Esophagus muscularis mucosa (tissue), 4 donors: ENCODE results near the gene CLRN2. TPM values are rescaled to one million over a fixed set of nuclear protein-coding genes. Genes with fewer than 3 reads are reported as not detected.

Experiments used
- DNase-seq: peaks from one replicate; pipeline ENCODE4 v3.0.0-alpha.2; 2017; ENCODE audit errors: extremely low spot score
- H3K27ac ChIP-seq, 4 donors: fragments of 200-600 bp; sonication (generic); replicated peaks in 1 of 4; 1 replicate in 3 of 4; 2 replicates in 1 of 4; pipeline ENCODE4 v1.5.1; 2016 to 2019; ENCODE audit warnings: mild to moderate bottlenecking in 1 of 4
- H3K27me3 ChIP-seq, 4 donors: fragments of 200-600 bp; sonication (generic); one replicate each; pipeline versions ENCODE4 v1.5.1 to v1.6.0; 2016 to 2019
- H3K36me3 ChIP-seq, 4 donors: fragments of 200-600 bp; sonication (generic); one replicate each; pipeline ENCODE4 v1.5.1; 2016 to 2019
- H3K4me1 ChIP-seq, 4 donors: fragments of 200-600 bp; sonication (generic); one replicate each; pipeline ENCODE4 v1.5.1; 2016 to 2019
- H3K4me3 ChIP-seq, 4 donors: fragments of 200-600 bp; sonication (generic); 1 replicate in 2 of 4; 2 replicates in 2 of 4; pipeline ENCODE4 v1.5.1; 2016 to 2019; ENCODE audit warnings: mild to moderate bottlenecking in 4 of 4, moderate library complexity in 1 of 4
- H3K9me3 ChIP-seq, 4 donors: fragments of 200-600 bp; sonication (generic); 1 replicate in 3 of 4; 2 replicates in 1 of 4; pipeline ENCODE4 v1.5.1; 2016 to 2019
- CTCF ChIP-seq, 3 experiments: fragments of 200-600 bp in 2 of 3; fragments of 450-650 bp in 1 of 3; sonication (generic) in 2 of 3; IDR thresholded peaks; one replicate each; pipeline ENCODE4 v1.5.1; 2017 to 2019; ENCODE audit warnings: antibody characterized with exemption in 3 of 3, mild to moderate bottlenecking in 2 of 3, moderate library complexity in 1 of 3
- EP300 ChIP-seq: sonication (generic); formaldehyde crosslinking; IDR thresholded peaks from one replicate; pipeline ENCODE4 v1.6.1; 2017; ENCODE audit warnings: antibody characterized with exemption
- POLR2A ChIP-seq: fragments of 450-650 bp; IDR thresholded peaks from one replicate; pipeline ENCODE4 v1.6.1; 2017; ENCODE audit warnings: antibody characterized with exemption, moderate library complexity, mild to moderate bottlenecking, low read depth
- POLR2AphosphoS5 ChIP-seq, 2 donors: sonication (generic); formaldehyde crosslinking; IDR thresholded peaks; one replicate each; pipeline ENCODE4 v1.6.1; 2017; ENCODE audit warnings: antibody characterized with exemption in 2 of 2
- WGBS: methylation state at CpG from one replicate; pipeline ENCODE4 v1.1.5; 2018; 5-methylcytosine and 5-hydroxymethylcytosine counted together
- intact Hi-C: fragments of 100-400 bp; cut with DNase I; formaldehyde crosslinking; loops from one replicate; pipeline ENCODE4 v1.15.1; 2023
- total RNA-seq, 4 donors: library from RNA; depleted of rRNA; stranded (reverse); fragments of >200 nt; gene quantifications; one replicate each; pipeline versions ENCODE4 v1.1.0 to v1.2.1, GENCODE V29; 2016

Gene CLRN2
- total RNA-seq, 4 donors from 2014 or later, result not detected

GRCh38 chr4:17497890-17498523 is 17.0 kb upstream of the CLRN2 start:
- no peaks in the 10 kb centered on the region for H3K9me3 ChIP-seq
- H3K27ac ChIP-seq, result no peak overlapping the region
- TF ChIP-seq EP300 (no peak), CTCF (IDR thresholded peaks at IDR 0.05) (no peak)
- no peak for DNase-seq
- intact Hi-C loops, result no loop called here
- H3K27me3 ChIP-seq, result no peaks in the 10 kb centered on the region
- peaks cover 0 to 22% (median 9%) of the 10 kb centered on the region in 4 donors for H3K4me1 ChIP-seq
- WGBS, result 84% methylated on average over 7 of the region's 7 CpGs
- H3K36me3 ChIP-seq, result peaks cover 22 to 90% (median 78%) of the 10 kb centered on the region in 4 donors
- no peak overlapping the region for H3K4me3 ChIP-seq

GRCh38 chr4:17500574-17500973 is 14.4 kb upstream of the CLRN2 start:
- no peak for DNase-seq
- Histone ChIP-seq H3K36me3 (peaks cover 22 to 90% (median 66%) of the 10 kb centered on the region in 4 donors), H3K4me3 (no peak overlapping the region), H3K27ac (no peak overlapping the region), H3K27me3 (no peaks in the 10 kb centered on the region), H3K4me1 (peaks cover 0 to 26% (median 15%) of the 10 kb centered on the region in 4 donors), H3K9me3 (no peaks in the 10 kb centered on the region)
- intact Hi-C loops, result no loop called here
- TF ChIP-seq CTCF (IDR thresholded peaks at IDR 0.05) (no peak), EP300 (no peak), POLR2A (no peak), POLR2AphosphoS5 (IDR thresholded peaks at IDR 0.05) (no peak)

GRCh38 chr4:17502756-17503155 is 12.2 kb upstream of the CLRN2 start:
- WGBS, result 62% methylated on average over 3 of the region's 3 CpGs
- TF ChIP-seq EP300, result no peak
- no peak for TF ChIP-seq CTCF (IDR thresholded peaks at IDR 0.05)
- TF ChIP-seq POLR2A, result no peak
- no peak for TF ChIP-seq POLR2AphosphoS5 (IDR thresholded peaks at IDR 0.05)
- peaks cover 22 to 95% (median 66%) of the 10 kb centered on the region in 4 donors for H3K36me3 ChIP-seq

GRCh38 chr4:17504081-17504480 is 10.9 kb upstream of the CLRN2 start:
- H3K36me3 ChIP-seq, result peaks cover 22 to 94% (median 65%) of the 10 kb centered on the region in 4 donors
- DNase-seq, result no peak
- H3K27ac ChIP-seq, result no peak overlapping the region
- TF ChIP-seq CTCF (IDR thresholded peaks at IDR 0.05) (no peak), EP300 (no peak), POLR2A (no peak), POLR2AphosphoS5 (IDR thresholded peaks at IDR 0.05) (no peak)
- WGBS, result 39% methylated on average over 7 of the region's 7 CpGs
- H3K27me3 ChIP-seq, result no peaks in the 10 kb centered on the region
- intact Hi-C loops, result no loop called here
- H3K4me1 ChIP-seq, result peaks cover 0 to 27% (median 15%) of the 10 kb centered on the region in 4 donors
- no peaks in the 10 kb centered on the region for H3K9me3 ChIP-seq
- no peak overlapping the region for H3K4me3 ChIP-seq

More at GRCh38 chr4:17502756-17503155, 12.2 kb upstream of the CLRN2 start:
- intact Hi-C loops, result no loop called here
- Histone ChIP-seq H3K27ac (no peak overlapping the region), H3K4me3 (no peak overlapping the region), H3K27me3 (no peaks in the 10 kb centered on the region), H3K9me3 (no peaks in the 10 kb centered on the region), H3K4me1 (peaks cover 0 to 26% (median 15%) of the 10 kb centered on the region in 4 donors)
- DNase-seq, result no peak

GRCh38 chr4:17510582-17510981 is 4.4 kb upstream of the CLRN2 start:
- intact Hi-C loops, result no loop called here
- Histone ChIP-seq H3K27ac (peak overlapping the region in 3 of 4 donors; percentile 78 to 86 (median 84)), H3K27me3 (no peaks in the 10 kb centered on the region), H3K9me3 (no peaks in the 10 kb centered on the region), H3K4me1 (peaks cover 16 to 34% (median 26%) of the 10 kb centered on the region in 4 donors), H3K4me3 (peak overlapping the region; percentile 65 to 85 (median 80)), H3K36me3 (peaks cover 0 to 39% (median 27%) of the 10 kb centered on the region in 4 donors)
- TF ChIP-seq CTCF (IDR thresholded peaks at IDR 0.05), result no peak
- TF ChIP-seq POLR2A, result no peak
- TF ChIP-seq EP300, result no peak
- TF ChIP-seq POLR2AphosphoS5 (IDR thresholded peaks at IDR 0.05), result no peak
- no peak for DNase-seq
- WGBS, result 90% methylated on average over 3 of the region's 3 CpGs
